Astrocyte (in vitro differentiated cells and primary cell): ENCODE measurements around the gene SLC12A6. TPM values are rescaled to one million over a fixed set of nuclear protein-coding genes. Genes with fewer than 3 reads are reported as not detected.

Experiments used
- DNase-seq: peaks from one replicate; pipeline ENCODE4 v3.0.0-alpha.2; 2010; ENCODE audit warnings: low read depth
- FAIRE-seq: peaks from 2 replicates; lab custom pipeline; 2011; peaks lifted over from hg19 to GRCh38; lab: Jason Lieb, UNC
- H2AFZ ChIP-seq: 2 replicates; pipeline ENCODE4 v1.6.0; 2012; ENCODE audit warnings: low read depth, low read length, inconsistent platforms
- H3K27ac ChIP-seq: 2 replicates; pipeline ENCODE4 v1.5.1; 2011; ENCODE audit warnings: low read depth, low read length, inconsistent platforms
- H3K27me3 ChIP-seq: 2 replicates; pipeline ENCODE4 v1.6.0; 2011; ENCODE audit warnings: low read length, inconsistent platforms; ENCODE audit not compliant: insufficient read depth
- H3K36me3 ChIP-seq: 2 replicates; pipeline ENCODE4 v1.5.1; 2011; ENCODE audit warnings: low read length, inconsistent platforms; ENCODE audit not compliant: insufficient read depth
- H3K4me1 ChIP-seq: 2 replicates; pipeline ENCODE4 v1.5.1; 2011; ENCODE audit warnings: low read length, inconsistent platforms; ENCODE audit not compliant: insufficient read depth
- H3K4me2 ChIP-seq: 2 replicates; pipeline ENCODE4 v1.6.0; 2012; ENCODE audit warnings: low read length, inconsistent platforms
- H3K4me3 ChIP-seq: 2 replicates; pipeline ENCODE4 v1.5.1; 2011; ENCODE audit warnings: low read depth, mild to moderate bottlenecking, low read length, inconsistent platforms; ENCODE audit not compliant: insufficient read depth
- H3K79me2 ChIP-seq: 2 replicates; pipeline ENCODE4 v1.6.0; 2012; ENCODE audit warnings: mild to moderate bottlenecking, low read length, inconsistent platforms; ENCODE audit not compliant: insufficient read depth
- H3K9ac ChIP-seq: 2 replicates; pipeline ENCODE4 v1.6.0; 2012; ENCODE audit warnings: mild to moderate bottlenecking, low read length, inconsistent platforms
- H3K9me3 ChIP-seq: 2 replicates; pipeline ENCODE4 v1.5.1; 2012; ENCODE audit warnings: low read depth, mild to moderate bottlenecking, low read length, inconsistent platforms; ENCODE audit not compliant: insufficient read depth
- H4K20me1 ChIP-seq: 2 replicates; pipeline ENCODE4 v1.6.0; 2012; ENCODE audit warnings: low read length, inconsistent platforms; ENCODE audit not compliant: insufficient read depth
- H3K27ac Mint-ChIP-seq: one replicate; pipeline ENCODE4 v1.8.0; 2021; ENCODE audit warnings: mild to moderate bottlenecking, mixed read lengths; ENCODE audit not compliant: unreplicated experiment
- H3K27me3 Mint-ChIP-seq: one replicate; pipeline ENCODE4 v1.8.0; 2021; ENCODE audit warnings: low read depth, mixed read lengths; ENCODE audit not compliant: unreplicated experiment
- H3K36me3 Mint-ChIP-seq: one replicate; pipeline ENCODE4 v1.8.0; 2021; ENCODE audit warnings: low read depth, mixed read lengths; ENCODE audit not compliant: unreplicated experiment
- H3K4me1 Mint-ChIP-seq: one replicate; pipeline ENCODE4 v1.8.0; 2021; ENCODE audit warnings: low read depth, mixed read lengths; ENCODE audit not compliant: unreplicated experiment
- H3K4me3 Mint-ChIP-seq: one replicate; pipeline ENCODE4 v1.8.0; 2021; ENCODE audit warnings: mild to moderate bottlenecking, moderate library complexity, mixed read lengths; ENCODE audit not compliant: unreplicated experiment
- H3K9me3 Mint-ChIP-seq: one replicate; pipeline ENCODE4 v1.8.0; 2021; ENCODE audit warnings: mild to moderate bottlenecking, mixed read lengths; ENCODE audit not compliant: unreplicated experiment
- CTCF ChIP-seq: IDR thresholded peaks from 2 replicates; pipeline ENCODE4 v1.5.1; 2011; ENCODE audit warnings: low read depth, mild to moderate bottlenecking, inconsistent platforms, low read length, moderate library complexity; ENCODE audit not compliant: insufficient read depth
- EZH2 ChIP-seq: IDR thresholded peaks from 2 replicates; pipeline ENCODE4 v1.6.1; 2012; ENCODE audit warnings: mild to moderate bottlenecking, low read length, inconsistent platforms; ENCODE audit not compliant: insufficient read depth
- total RNA-seq: library from RNA; stranded (reverse); gene quantifications from 2 replicates; pipeline ENCODE4 v1.2.1, GENCODE V29; 2021

The SLC12A6 gene
- total RNA-seq, 1 donor from 2014 or later: 15.8 TPM

- H3K4me3 ChIP-seq: no peak overlapping the region
- H4K20me1 ChIP-seq: no peaks in the 10 kb centered on the region
- Mint-ChIP-seq H3K36me3 (peaks cover 2% of the 10 kb centered on the region), H3K27ac (no peak overlapping the region), H3K9me3 (no peaks in the 10 kb centered on the region), H3K4me1 (no peaks in the 10 kb centered on the region), H3K27me3 (peaks cover 8% of the 10 kb centered on the region), H3K4me3 (no peak overlapping the region)
- H3K79me2 ChIP-seq: no peaks in the 10 kb centered on the region
- no peaks in the 10 kb centered on the region for H3K4me1 ChIP-seq
- peaks cover 2% of the 10 kb centered on the region for H3K27me3 ChIP-seq
- FAIRE-seq (no peak), DNase-seq (no peak)
- H3K9ac ChIP-seq: no peak overlapping the region
- no peak overlapping the region for H3K27ac ChIP-seq
- H2AFZ ChIP-seq: no peak overlapping the region
- no peaks in the 10 kb centered on the region for H3K36me3 ChIP-seq
- TF ChIP-seq CTCF (no peak), EZH2 (no peak)
- no peaks in the 10 kb centered on the region for H3K9me3 ChIP-seq
- no peak overlapping the region for H3K4me2 ChIP-seq
Observed at GRCh38 chr15:34348735-34349300, 11.2 kb upstream of the SLC12A6 start.

GRCh38 chr15:34347951-34348638 is 10.5 kb upstream of the SLC12A6 start:
- H3K4me1 ChIP-seq: no peaks in the 10 kb centered on the region
- H3K9me3 Mint-ChIP-seq: no peaks in the 10 kb centered on the region
- peaks cover 2% of the 10 kb centered on the region for H3K36me3 Mint-ChIP-seq
- no peak overlapping the region for H3K4me3 Mint-ChIP-seq
- FAIRE-seq (no peak), DNase-seq (no peak)
- H3K9ac ChIP-seq: no peak overlapping the region
- H3K9me3 ChIP-seq: no peaks in the 10 kb centered on the region
- no peaks in the 10 kb centered on the region for H3K4me1 Mint-ChIP-seq
- no peak overlapping the region for H2AFZ ChIP-seq
- H3K4me3 ChIP-seq: no peak overlapping the region
- no peaks in the 10 kb centered on the region for H3K36me3 ChIP-seq
- H3K4me2 ChIP-seq: no peak overlapping the region
- H3K27me3 ChIP-seq: peaks cover 2% of the 10 kb centered on the region
- TF ChIP-seq EZH2 (no peak), CTCF (no peak)
- H3K27ac Mint-ChIP-seq: no peak overlapping the region
- H3K27ac ChIP-seq: no peak overlapping the region
- no peaks in the 10 kb centered on the region for H3K79me2 ChIP-seq
- peaks cover 8% of the 10 kb centered on the region for H3K27me3 Mint-ChIP-seq
- no peaks in the 10 kb centered on the region for H4K20me1 ChIP-seq
